ENCODE results near the gene C10orf88. TPM values are rescaled to one million over a fixed set of nuclear protein-coding genes. Genes with fewer than 3 reads are reported as not detected.

The C10orf88 gene
- total and polyA plus RNA-seq, 9 of the 15 experiments (the other 6 are each of a cell fraction or from before 2014, with no cell fraction given): 2.5 to 9.6 (median 7.5) TPM

GRCh38 chr10:122953902-122954730, at the start of gene C10orf88 (continued):
- TF ChIP-seq ZNF609 (CRISPR knock-in tag; IDR thresholded peaks at IDR 0.05; ENCODE audit: borderline replicate concordance): no peak
- TF ChIP-seq ZNF586 (CRISPR knock-in tag; conservative IDR thresholded peaks at IDR 0.05): no peak
- TF ChIP-seq ZFX (CRISPR knock-in tag; IDR thresholded peaks at IDR 0.05): peak; percentile 70
- TF ChIP-seq, protein P1, sequence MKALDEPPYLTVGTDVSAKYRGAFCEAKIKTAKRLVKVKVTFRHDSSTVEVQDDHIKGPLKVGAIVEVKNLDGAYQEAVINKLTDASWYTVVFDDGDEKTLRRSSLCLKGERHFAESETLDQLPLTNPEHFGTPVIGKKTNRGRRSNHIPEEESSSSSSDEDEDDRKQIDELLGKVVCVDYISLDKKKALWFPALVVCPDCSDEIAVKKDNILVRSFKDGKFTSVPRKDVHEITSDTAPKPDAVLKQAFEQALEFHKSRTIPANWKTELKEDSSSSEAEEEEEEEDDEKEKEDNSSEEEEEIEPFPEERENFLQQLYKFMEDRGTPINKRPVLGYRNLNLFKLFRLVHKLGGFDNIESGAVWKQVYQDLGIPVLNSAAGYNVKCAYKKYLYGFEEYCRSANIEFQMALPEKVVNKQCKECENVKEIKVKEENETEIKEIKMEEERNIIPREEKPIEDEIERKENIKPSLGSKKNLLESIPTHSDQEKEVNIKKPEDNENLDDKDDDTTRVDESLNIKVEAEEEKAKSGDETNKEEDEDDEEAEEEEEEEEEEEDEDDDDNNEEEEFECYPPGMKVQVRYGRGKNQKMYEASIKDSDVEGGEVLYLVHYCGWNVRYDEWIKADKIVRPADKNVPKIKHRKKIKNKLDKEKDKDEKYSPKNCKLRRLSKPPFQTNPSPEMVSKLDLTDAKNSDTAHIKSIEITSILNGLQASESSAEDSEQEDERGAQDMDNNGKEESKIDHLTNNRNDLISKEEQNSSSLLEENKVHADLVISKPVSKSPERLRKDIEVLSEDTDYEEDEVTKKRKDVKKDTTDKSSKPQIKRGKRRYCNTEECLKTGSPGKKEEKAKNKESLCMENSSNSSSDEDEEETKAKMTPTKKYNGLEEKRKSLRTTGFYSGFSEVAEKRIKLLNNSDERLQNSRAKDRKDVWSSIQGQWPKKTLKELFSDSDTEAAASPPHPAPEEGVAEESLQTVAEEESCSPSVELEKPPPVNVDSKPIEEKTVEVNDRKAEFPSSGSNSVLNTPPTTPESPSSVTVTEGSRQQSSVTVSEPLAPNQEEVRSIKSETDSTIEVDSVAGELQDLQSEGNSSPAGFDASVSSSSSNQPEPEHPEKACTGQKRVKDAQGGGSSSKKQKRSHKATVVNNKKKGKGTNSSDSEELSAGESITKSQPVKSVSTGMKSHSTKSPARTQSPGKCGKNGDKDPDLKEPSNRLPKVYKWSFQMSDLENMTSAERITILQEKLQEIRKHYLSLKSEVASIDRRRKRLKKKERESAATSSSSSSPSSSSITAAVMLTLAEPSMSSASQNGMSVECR (CRISPR knock-in tag; IDR thresholded peaks at IDR 0.05): peak; percentile 53
- TF ChIP-seq, protein P2, sequence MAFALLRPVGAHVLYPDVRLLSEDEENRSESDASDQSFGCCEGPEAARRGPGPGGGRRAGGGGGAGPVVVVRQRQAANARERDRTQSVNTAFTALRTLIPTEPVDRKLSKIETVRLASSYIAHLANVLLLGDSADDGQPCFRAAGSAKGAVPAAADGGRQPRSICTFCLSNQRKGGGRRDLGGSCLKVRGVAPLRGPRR (CRISPR knock-in tag; IDR thresholded peaks at IDR 0.05): no peak
- 0 out of 2 replicates have a peak, but pooled peaks have one; percentile 34 for TF ChIP-seq MBD2 (IDR thresholded peaks at IDR 0.05; ENCODE audit: borderline replicate concordance, low read depth)
- TF ChIP-seq POLR2B (IDR thresholded peaks at IDR 0.05; ENCODE audit: low read depth, partially characterized antibody): peak; percentile 96
- TF ChIP-seq FOXA3 (CRISPR knock-in tag; conservative IDR thresholded peaks at IDR 0.05 in 1 of 2, IDR thresholded peaks at IDR 0.05 in 1 of 2): no peak
- TF ChIP-seq RBFOX2 (IDR thresholded peaks at IDR 0.05; ENCODE audit: low read depth, low read length): peak; percentile 85
- no peak for TF ChIP-seq PATZ1 (CRISPR knock-in tag; IDR thresholded peaks at IDR 0.05; ENCODE audit: borderline replicate concordance)
